ENCODE data around the gene SPATA25.

Gene SPATA25

GRCh38 chr20:45897289-45897688, 9.9 kb upstream of the SPATA25 start:
- Histone ChIP-seq H3K4me1 (ENCODE audit: insufficient read depth, insufficient read length) (no peaks in the 10 kb centered on the region), H3K36me3 (ENCODE audit: insufficient read depth, insufficient read length, low read length) (peaks cover 84% of the 10 kb centered on the region), H3K9me3 (ENCODE audit: insufficient read depth, low read length) (no peaks in the 10 kb centered on the region), H3K9ac (ENCODE audit: insufficient read length, low read depth) (no peak overlapping the region), H3K27me3 (ENCODE audit: insufficient read depth, insufficient read length) (no peaks in the 10 kb centered on the region), H3K4me3 (ENCODE audit: insufficient read length, low read depth) (no peak overlapping the region)
- TF ChIP-seq SUZ12 (IDR thresholded peaks at IDR 0.05; ENCODE audit: extremely low read depth, insufficient read depth, insufficient read length) (no peak), YY1 (IDR thresholded peaks at IDR 0.05; ENCODE audit: insufficient read depth, insufficient read length) (no peak), ZNF274 (IDR thresholded peaks at IDR 0.05; ENCODE audit: low read depth, low read length) (no peak)
- no peak for DNase-seq (ENCODE audit: low read depth, low spot score)

GRCh38 chr20:45896641-45897161, 9.3 kb upstream of the SPATA25 start:
- Histone ChIP-seq H3K9ac (ENCODE audit: insufficient read length, low read depth) (no peak overlapping the region), H3K9me3 (ENCODE audit: insufficient read depth, low read length) (no peaks in the 10 kb centered on the region), H3K4me3 (ENCODE audit: insufficient read length, low read depth) (no peak overlapping the region), H3K4me1 (ENCODE audit: insufficient read depth, insufficient read length) (no peaks in the 10 kb centered on the region), H3K27me3 (ENCODE audit: insufficient read depth, insufficient read length) (no peaks in the 10 kb centered on the region), H3K36me3 (ENCODE audit: insufficient read depth, insufficient read length, low read length) (peaks cover 79% of the 10 kb centered on the region)
- TF ChIP-seq ZNF274 (IDR thresholded peaks at IDR 0.05; ENCODE audit: low read depth, low read length) (no peak), SUZ12 (IDR thresholded peaks at IDR 0.05; ENCODE audit: extremely low read depth, insufficient read depth, insufficient read length) (no peak), YY1 (IDR thresholded peaks at IDR 0.05; ENCODE audit: insufficient read depth, insufficient read length) (no peak)
- no peak for DNase-seq (ENCODE audit: low read depth, low spot score)

- no peak for TF ChIP-seq YY1 (IDR thresholded peaks at IDR 0.05; ENCODE audit: insufficient read depth, insufficient read length)
- TF ChIP-seq ZNF274 (IDR thresholded peaks at IDR 0.05; ENCODE audit: low read depth, low read length), result no peak
- no peak for TF ChIP-seq SUZ12 (IDR thresholded peaks at IDR 0.05; ENCODE audit: extremely low read depth, insufficient read depth, insufficient read length)
- Histone ChIP-seq H3K9ac (ENCODE audit: insufficient read length, low read depth) (no peak overlapping the region), H3K27me3 (ENCODE audit: insufficient read depth, insufficient read length) (no peaks in the 10 kb centered on the region), H3K36me3 (ENCODE audit: insufficient read depth, insufficient read length, low read length) (peaks cover 64% of the 10 kb centered on the region), H3K9me3 (ENCODE audit: insufficient read depth, low read length) (no peaks in the 10 kb centered on the region), H3K4me1 (ENCODE audit: insufficient read depth, insufficient read length) (peaks cover 4% of the 10 kb centered on the region), H3K4me3 (ENCODE audit: insufficient read length, low read depth) (no peak overlapping the region)
- no peak for DNase-seq (ENCODE audit: low read depth, low spot score)
Observed at GRCh38 chr20:45894797-45895196, 7.4 kb upstream of the SPATA25 start.

- H3K4me3 ChIP-seq (ENCODE audit: insufficient read length, low read depth), result no peak overlapping the region
- H3K36me3 ChIP-seq (ENCODE audit: insufficient read depth, insufficient read length, low read length), result peaks cover 55% of the 10 kb centered on the region
- no peak overlapping the region for H3K9ac ChIP-seq (ENCODE audit: insufficient read length, low read depth)
- H3K9me3 ChIP-seq (ENCODE audit: insufficient read depth, low read length), result no peaks in the 10 kb centered on the region
- no peak for DNase-seq (ENCODE audit: low read depth, low spot score)
- no peaks in the 10 kb centered on the region for H3K27me3 ChIP-seq (ENCODE audit: insufficient read depth, insufficient read length)
- TF ChIP-seq ZNF274 (IDR thresholded peaks at IDR 0.05; ENCODE audit: low read depth, low read length), result no peak
- no peak for TF ChIP-seq YY1 (IDR thresholded peaks at IDR 0.05; ENCODE audit: insufficient read depth, insufficient read length)
- no peak for TF ChIP-seq SUZ12 (IDR thresholded peaks at IDR 0.05; ENCODE audit: extremely low read depth, insufficient read depth, insufficient read length)
- peaks cover 4% of the 10 kb centered on the region for H3K4me1 ChIP-seq (ENCODE audit: insufficient read depth, insufficient read length)
Observed at GRCh38 chr20:45893831-45894230, 6.4 kb upstream of the SPATA25 start.

- Histone ChIP-seq H3K4me1 (ENCODE audit: insufficient read depth, insufficient read length) (peaks cover 4% of the 10 kb centered on the region), H3K9ac (ENCODE audit: insufficient read length, low read depth) (no peak overlapping the region), H3K36me3 (ENCODE audit: insufficient read depth, insufficient read length, low read length) (peaks cover 46% of the 10 kb centered on the region), H3K4me3 (ENCODE audit: insufficient read length, low read depth) (no peak overlapping the region), H3K27me3 (ENCODE audit: insufficient read depth, insufficient read length) (no peaks in the 10 kb centered on the region), H3K9me3 (ENCODE audit: insufficient read depth, low read length) (no peaks in the 10 kb centered on the region)
- TF ChIP-seq ZNF274 (IDR thresholded peaks at IDR 0.05; ENCODE audit: low read depth, low read length), result no peak
- no peak for TF ChIP-seq SUZ12 (IDR thresholded peaks at IDR 0.05; ENCODE audit: extremely low read depth, insufficient read depth, insufficient read length)
- TF ChIP-seq YY1 (IDR thresholded peaks at IDR 0.05; ENCODE audit: insufficient read depth, insufficient read length), result no peak
- DNase-seq (ENCODE audit: low read depth, low spot score), result no peak
Observed at GRCh38 chr20:45892828-45893500, 5.5 kb upstream of the SPATA25 start.

- no peak for DNase-seq (ENCODE audit: low read depth, low spot score)
- peaks cover 4% of the 10 kb centered on the region for H3K4me1 ChIP-seq (ENCODE audit: insufficient read depth, insufficient read length)
- H3K27me3 ChIP-seq (ENCODE audit: insufficient read depth, insufficient read length), result no peaks in the 10 kb centered on the region
- H3K9ac ChIP-seq (ENCODE audit: insufficient read length, low read depth), result peak overlapping the region; percentile 94
- no peaks in the 10 kb centered on the region for H3K9me3 ChIP-seq (ENCODE audit: insufficient read depth, low read length)
- peaks cover 39% of the 10 kb centered on the region for H3K36me3 ChIP-seq (ENCODE audit: insufficient read depth, insufficient read length, low read length)
- H3K4me3 ChIP-seq (ENCODE audit: insufficient read length, low read depth), result peak overlapping the region; percentile 83
- no peak for TF ChIP-seq SUZ12 (IDR thresholded peaks at IDR 0.05; ENCODE audit: extremely low read depth, insufficient read depth, insufficient read length)
- TF ChIP-seq YY1 (IDR thresholded peaks at IDR 0.05; ENCODE audit: insufficient read depth, insufficient read length), result no peak
- no peak for TF ChIP-seq ZNF274 (IDR thresholded peaks at IDR 0.05; ENCODE audit: low read depth, low read length)
Observed at GRCh38 chr20:45892049-45892825, 4.8 kb upstream of the SPATA25 start.

All from NT2/D1 (cell line).